Progenitor cell of endocrine pancreas (in vitro differentiated cells): ENCODE measurements around the gene MAPK7. TPM values are rescaled to one million over a fixed set of nuclear protein-coding genes. Genes with fewer than 3 reads are reported as not detected.

Experiments used
- DNase-seq: peaks from one replicate; pipeline ENCODE4 v3.0.0; 2021; ENCODE audit warnings: low spot score; ENCODE audit not compliant: unreplicated experiment
- H3K27ac Mint-ChIP-seq: 2 replicates; pipeline ENCODE4 v1.8.0; 2021; ENCODE audit warnings: mild to moderate bottlenecking, moderate library complexity, mixed read lengths
- H3K27me3 Mint-ChIP-seq: 2 replicates; pipeline ENCODE4 v1.8.0; 2021; ENCODE audit warnings: mixed read lengths
- H3K36me3 Mint-ChIP-seq: 2 replicates; pipeline ENCODE4 v1.8.0; 2022; ENCODE audit warnings: mixed read lengths; ENCODE audit not compliant: insufficient read depth
- H3K4me1 Mint-ChIP-seq: 2 replicates; pipeline ENCODE4 v1.8.0; 2021; ENCODE audit warnings: low read depth, mixed read lengths
- H3K4me3 Mint-ChIP-seq: 2 replicates; pipeline ENCODE4 v1.8.0; 2021; ENCODE audit warnings: low read depth, mild to moderate bottlenecking, moderate library complexity, mixed read lengths
- H3K9me3 Mint-ChIP-seq: 2 replicates; pipeline ENCODE4 v1.8.0; 2021; ENCODE audit warnings: low read depth, mixed read lengths
- total RNA-seq: library from RNA; stranded (reverse); gene quantifications from 2 replicates; pipeline ENCODE4 v1.2.1, GENCODE V29; 2021
- TF ChIP-seq, protein P1 (sequence below): fragments of 200-600 bp; sonication (generic); IDR thresholded peaks from one replicate; pipeline ENCODE4 v1.5.0; 2021; ENCODE audit warnings: antibody characterized with exemption, mild to moderate bottlenecking; ENCODE audit not compliant: unreplicated experiment

Gene MAPK7
- total RNA-seq, 1 donor from 2014 or later: 41.8 TPM

GRCh38 chr17:19391432-19391831 lies 13.1 kb downstream of the MAPK7 start:
- Mint-ChIP-seq H3K27ac (no peak overlapping the region), H3K27me3 (peaks cover 6% of the 10 kb centered on the region), H3K9me3 (no peaks in the 10 kb centered on the region), H3K4me3 (no peak overlapping the region), H3K4me1 (peaks cover 12% of the 10 kb centered on the region), H3K36me3 (no peaks in the 10 kb centered on the region)
- TF ChIP-seq, protein P1, sequence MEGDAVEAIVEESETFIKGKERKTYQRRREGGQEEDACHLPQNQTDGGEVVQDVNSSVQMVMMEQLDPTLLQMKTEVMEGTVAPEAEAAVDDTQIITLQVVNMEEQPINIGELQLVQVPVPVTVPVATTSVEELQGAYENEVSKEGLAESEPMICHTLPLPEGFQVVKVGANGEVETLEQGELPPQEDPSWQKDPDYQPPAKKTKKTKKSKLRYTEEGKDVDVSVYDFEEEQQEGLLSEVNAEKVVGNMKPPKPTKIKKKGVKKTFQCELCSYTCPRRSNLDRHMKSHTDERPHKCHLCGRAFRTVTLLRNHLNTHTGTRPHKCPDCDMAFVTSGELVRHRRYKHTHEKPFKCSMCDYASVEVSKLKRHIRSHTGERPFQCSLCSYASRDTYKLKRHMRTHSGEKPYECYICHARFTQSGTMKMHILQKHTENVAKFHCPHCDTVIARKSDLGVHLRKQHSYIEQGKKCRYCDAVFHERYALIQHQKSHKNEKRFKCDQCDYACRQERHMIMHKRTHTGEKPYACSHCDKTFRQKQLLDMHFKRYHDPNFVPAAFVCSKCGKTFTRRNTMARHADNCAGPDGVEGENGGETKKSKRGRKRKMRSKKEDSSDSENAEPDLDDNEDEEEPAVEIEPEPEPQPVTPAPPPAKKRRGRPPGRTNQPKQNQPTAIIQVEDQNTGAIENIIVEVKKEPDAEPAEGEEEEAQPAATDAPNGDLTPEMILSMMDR: no peak
- no peak for DNase-seq

GRCh38 chr17:19392303-19392702 lies 14.0 kb downstream of the MAPK7 start:
- Mint-ChIP-seq H3K27ac (no peak overlapping the region), H3K4me3 (no peak overlapping the region), H3K4me1 (peaks cover 7% of the 10 kb centered on the region), H3K9me3 (no peaks in the 10 kb centered on the region), H3K27me3 (peaks cover 6% of the 10 kb centered on the region), H3K36me3 (no peaks in the 10 kb centered on the region)
- TF ChIP-seq, protein P1: no peak
- DNase-seq: no peak

GRCh38 chr17:19397556-19398041 lies 19.3 kb downstream of the MAPK7 start:
- Mint-ChIP-seq H3K9me3 (no peaks in the 10 kb centered on the region), H3K4me3 (no peak overlapping the region), H3K36me3 (no peaks in the 10 kb centered on the region), H3K27ac (no peak overlapping the region), H3K4me1 (no peaks in the 10 kb centered on the region), H3K27me3 (peaks cover 11% of the 10 kb centered on the region)
- DNase-seq: no peak
- TF ChIP-seq, protein P1: peak; percentile 19

GRCh38 chr17:19398301-19399181 lies 20.2 kb downstream of the MAPK7 start:
- H3K36me3 Mint-ChIP-seq: no peaks in the 10 kb centered on the region
- peaks cover under 1% of the 10 kb centered on the region for H3K9me3 Mint-ChIP-seq
- no peaks in the 10 kb centered on the region for H3K4me1 Mint-ChIP-seq
- TF ChIP-seq, protein P1: no peak
- H3K4me3 Mint-ChIP-seq: no peak overlapping the region
- no peak for DNase-seq
- H3K27ac Mint-ChIP-seq: no peak overlapping the region
- peaks cover 6% of the 10 kb centered on the region for H3K27me3 Mint-ChIP-seq

DNA sequence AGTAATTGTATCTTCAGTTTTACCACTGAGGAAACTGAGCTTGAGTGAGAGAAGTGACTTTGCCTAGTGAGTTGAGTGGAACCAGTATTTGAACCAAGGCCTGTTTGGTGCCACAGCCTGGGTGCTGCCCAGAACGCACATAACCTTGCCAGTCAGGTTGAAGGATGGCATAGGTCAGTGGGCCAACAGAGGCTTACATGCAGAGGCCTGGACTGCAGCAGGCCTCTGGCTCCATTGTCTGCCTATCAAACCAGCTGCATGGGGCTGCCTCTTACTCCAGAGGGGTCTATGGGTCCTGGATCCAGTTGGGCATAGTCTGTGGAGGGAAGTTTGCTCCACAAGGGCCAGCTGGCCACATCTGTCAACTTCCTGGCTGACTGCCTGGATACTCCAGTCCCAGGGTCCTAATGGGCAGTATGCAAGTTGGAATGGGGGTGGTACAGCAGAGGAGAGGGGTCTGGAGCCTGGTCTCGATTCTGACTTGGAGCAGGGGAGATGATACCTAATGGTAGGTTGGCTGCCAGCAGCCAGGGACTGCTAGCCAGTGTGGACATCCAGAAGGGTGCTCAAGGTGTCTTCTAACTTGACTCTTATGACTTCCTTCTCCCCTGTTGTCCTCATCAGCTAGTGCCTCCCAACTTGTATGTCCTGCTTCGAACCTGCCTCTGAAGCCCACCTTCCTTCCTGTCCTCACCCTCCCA lies 21.6 kb downstream of the MAPK7 start:
- no peak overlapping the region for H3K4me3 Mint-ChIP-seq
- DNase-seq: no peak
- no peaks in the 10 kb centered on the region for H3K4me1 Mint-ChIP-seq
- peaks cover 6% of the 10 kb centered on the region for H3K27me3 Mint-ChIP-seq
- TF ChIP-seq, protein P1: no peak
- peaks cover 3% of the 10 kb centered on the region for H3K9me3 Mint-ChIP-seq
- H3K36me3 Mint-ChIP-seq: no peaks in the 10 kb centered on the region
- no peak overlapping the region for H3K27ac Mint-ChIP-seq
